Measurements from ENCODE around the gene WDR36. TPM values are rescaled to one million over a fixed set of nuclear protein-coding genes. Genes with fewer than 3 reads are reported as not detected.

WDR36 gene
- total RNA-seq, 4 donors from 2014 or later = 3.6 to 16.2 (median 8.3) TPM

- in situ Hi-C loops (cut with MboI; ENCODE audit: low pct_ligation_motif_present in 1 of 4, low pct_unique_long_range_greater_than_20kb in 1 of 4, low sequenced_read_pairs in 3 of 4) = loop anchor here in 3 of 4 donors (25.0 kb wide), 1 partner anchor 299 kb away; no protein-coding TSS in a partner anchor
- no peak overlapping the region for H3K27ac ChIP-seq
- DNase-seq = no peak
- no peaks in the 10 kb centered on the region for H3K36me3 ChIP-seq
- no peaks in the 10 kb centered on the region for H3K4me1 ChIP-seq
- intact Hi-C loops (cut with DNase I; ENCODE audit: low total_unique reads) = no loop called here
- H3K9me3 ChIP-seq = no peaks in the 10 kb centered on the region
- H3K4me3 ChIP-seq = no peak overlapping the region
- TF ChIP-seq POLR2A (IDR thresholded peaks at IDR 0.05) = no peak
- no peak for TF ChIP-seq POLR2AphosphoS5 (IDR thresholded peaks at IDR 0.05)
- TF ChIP-seq CTCF (IDR thresholded peaks at IDR 0.05) = no peak
- TF ChIP-seq EP300 (IDR thresholded peaks at IDR 0.05; ENCODE audit: low read depth) = no peak
- H3K27me3 ChIP-seq = peaks cover 5% of the 10 kb centered on the region
Measured at GRCh38 chr5:111061618-111062017, 30.5 kb upstream of the WDR36 start.

GRCh38 chr5:111063709-111064322 is 28.3 kb upstream of the WDR36 start:
- in situ Hi-C loops (cut with MboI; ENCODE audit: low pct_ligation_motif_present in 1 of 4, low pct_unique_long_range_greater_than_20kb in 1 of 4, low sequenced_read_pairs in 3 of 4) (loop anchor here in 3 of 4 donors (25.0 kb wide), 1 partner anchor 302 kb away; no protein-coding TSS in a partner anchor), intact Hi-C loops (cut with DNase I; ENCODE audit: low total_unique reads) (no loop called here)
- DNase-seq = no peak

GRCh38 chr5:111066261-111066938 is 25.7 kb upstream of the WDR36 start:
- no peak overlapping the region for H3K27ac ChIP-seq
- peaks cover 0 to 11% (median 0%) of the 10 kb centered on the region in 4 donors for H3K4me1 ChIP-seq
- no peak for TF ChIP-seq EP300 (IDR thresholded peaks at IDR 0.05; ENCODE audit: low read depth)
- no peak for TF ChIP-seq POLR2AphosphoS5 (IDR thresholded peaks at IDR 0.05)
- no peak for TF ChIP-seq CTCF (IDR thresholded peaks at IDR 0.05)
- no peak for TF ChIP-seq POLR2A (IDR thresholded peaks at IDR 0.05)
- WGBS, 2 donors (ENCODE audit: low coverage in 1 of 2) = 79 to 81% methylated on average over 2 of the region's 2 CpGs
- H3K36me3 ChIP-seq = no peaks in the 10 kb centered on the region
- DNase-seq = no peak
- intact Hi-C loops (cut with DNase I; ENCODE audit: low total_unique reads) (no loop called here), in situ Hi-C loops (cut with MboI; ENCODE audit: low pct_ligation_motif_present in 1 of 4, low pct_unique_long_range_greater_than_20kb in 1 of 4, low sequenced_read_pairs in 3 of 4) (loop anchor here in 3 of 4 donors (25.0 kb wide), 1 partner anchor 304 kb away; no protein-coding TSS in a partner anchor)
- no peaks in the 10 kb centered on the region for H3K9me3 ChIP-seq
- H3K27me3 ChIP-seq = peaks cover 50% of the 10 kb centered on the region
- no peak overlapping the region for H3K4me3 ChIP-seq

More at GRCh38 chr5:111063709-111064322, 28.3 kb upstream of the WDR36 start:
- Histone ChIP-seq H3K27me3 (peaks cover 24% of the 10 kb centered on the region), H3K4me1 (no peaks in the 10 kb centered on the region), H3K9me3 (no peaks in the 10 kb centered on the region), H3K4me3 (no peak overlapping the region), H3K36me3 (no peaks in the 10 kb centered on the region), H3K27ac (no peak overlapping the region)
- TF ChIP-seq EP300 (IDR thresholded peaks at IDR 0.05; ENCODE audit: low read depth) (no peak), CTCF (IDR thresholded peaks at IDR 0.05) (peak in 3 of 5 experiments; percentile 20 to 32 (median 30)), POLR2A (IDR thresholded peaks at IDR 0.05) (no peak)
- WGBS, 2 donors (ENCODE audit: low coverage in 1 of 2) = 22 to 25% methylated on average over 3 of the region's 3 CpGs

- H3K4me3 ChIP-seq = no peak overlapping the region
- no peak for DNase-seq
- peaks cover 0 to 15% (median 0%) of the 10 kb centered on the region in 4 donors for H3K4me1 ChIP-seq
- peaks cover 68% of the 10 kb centered on the region for H3K27me3 ChIP-seq
- 77 to 83% methylated on average over 1 to 2 of the region's 2 CpGs for WGBS, 2 donors (ENCODE audit: low coverage in 1 of 2)
- H3K9me3 ChIP-seq = no peaks in the 10 kb centered on the region
- no peak overlapping the region for H3K27ac ChIP-seq
- TF ChIP-seq POLR2AphosphoS5 (IDR thresholded peaks at IDR 0.05) (no peak), EP300 (IDR thresholded peaks at IDR 0.05; ENCODE audit: low read depth) (no peak), POLR2A (IDR thresholded peaks at IDR 0.05) (no peak), CTCF (IDR thresholded peaks at IDR 0.05) (no peak)
- intact Hi-C loops (cut with DNase I; ENCODE audit: low total_unique reads) (no loop called here), in situ Hi-C loops (cut with MboI; ENCODE audit: low pct_ligation_motif_present in 1 of 4, low pct_unique_long_range_greater_than_20kb in 1 of 4, low sequenced_read_pairs in 3 of 4) (loop anchor here in 3 of 4 donors (25.0 kb wide), 1 partner anchor 306 kb away; no protein-coding TSS in a partner anchor)
- H3K36me3 ChIP-seq = no peaks in the 10 kb centered on the region
Measured at GRCh38 chr5:111068213-111068612, 23.9 kb upstream of the WDR36 start.
